A549 treated with RU486 at 1 μM for 4 hours (cell line): ENCODE data around the gene GGTLC3. TPM values are rescaled to one million over a fixed set of nuclear protein-coding genes. Genes with fewer than 3 reads are reported as not detected.

Experiments
- total RNA-seq: library from RNA; stranded (reverse); fragments of 200-300 nt; extraction: Qiagen RNA extraction; gene quantifications from 5 replicates; pipeline ENCODE4 v1.2.3, GENCODE V29; 2022; ENCODE audit warnings: low read depth

Gene GGTLC3
- total RNA-seq, result not detected in 5 replicates

GRCh38 chr22:18518061-18518460, at the start of gene GGTLC3:
TSS of gene GGTLC3 (minus strand) at chr22:18518161. CDS start at chr22:18517897, 264 bp downstream.

DNA sequence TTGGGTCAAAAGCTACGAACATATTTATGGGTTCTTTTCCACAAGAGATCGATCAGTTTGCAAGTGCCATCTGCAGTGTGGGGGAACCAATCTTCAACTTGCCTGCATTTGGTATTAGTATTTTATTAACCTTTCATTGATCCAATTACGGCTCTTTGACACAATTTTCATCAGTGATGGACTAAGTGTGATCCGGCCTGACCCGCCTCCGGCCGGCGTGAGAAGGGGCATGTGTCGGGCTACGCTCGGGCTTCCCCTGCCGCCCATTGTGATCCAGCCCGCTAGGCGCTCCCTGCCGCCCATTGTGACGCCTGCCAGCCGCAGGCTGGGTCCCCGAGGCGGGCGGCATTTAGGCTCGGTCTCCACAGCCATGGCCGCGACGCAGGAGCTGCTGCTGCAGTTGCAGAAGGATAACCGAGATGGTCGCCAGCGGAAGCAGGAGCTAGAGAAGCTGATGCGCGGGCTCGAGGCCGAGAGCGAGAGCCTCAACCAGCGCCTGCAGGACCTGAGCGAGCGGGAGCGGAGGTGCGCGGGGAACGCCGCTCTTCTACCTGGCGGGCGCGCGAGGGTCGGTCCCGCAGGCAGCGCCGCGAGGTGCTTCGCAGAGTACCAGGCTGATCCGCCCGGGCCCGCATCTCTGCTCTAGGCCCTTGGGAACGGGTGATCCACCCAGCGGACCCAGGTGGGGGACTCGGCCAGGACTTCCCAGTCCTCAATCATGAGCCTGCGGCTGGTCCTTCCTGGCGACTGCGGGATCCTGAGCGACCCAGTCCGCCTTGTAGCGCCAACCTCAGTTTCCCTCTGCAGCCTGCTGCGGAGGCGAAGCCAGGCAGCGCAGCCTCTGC, 10.0 kb upstream of the GGTLC3 start, which contains the start of gene TMEM191B:
TMEM191B (plus strand) TSS at position 51 of the 845 bp plus-strand sequence; CDS start at position 230, 179 bp downstream.

Other genes with a start within 250 kb of the GGTLC3 start
- gene TMEM191B, start 9.6 kb upstream of the GGTLC3 start, total RNA-seq, result 0.42 to 2.3 TPM (median 1.3 TPM) in 5 replicates
- 0.91 to 1.6 TPM (median 1.2 TPM) in 5 replicates for gene RIMBP3, start 93.8 kb upstream of the GGTLC3 start, total RNA-seq